ENCODE data around the gene GSK3A.

- TF ChIP-seq CTCF (IDR thresholded peaks at IDR 0.05) (no peak), POLR2A (IDR thresholded peaks at IDR 0.05) (no peak)
Measured at GRCh38 chr19:42281827-42282762, 39.7 kb upstream of the GSK3A start.

All from body of pancreas (tissue), 4 donors.